K562 (cell line): ENCODE data around the gene LSM6.

Experiments used
- CTCF ChIP-seq, 3 experiments: IDR thresholded peaks in 2 of 3; conservative IDR thresholded peaks in 1 of 3; 2 replicates each; pipeline ENCODE4 v1.5.1; 2011 to 2012; ENCODE audit warnings: low read length in 3 of 3, mild to moderate bottlenecking in 3 of 3, control low read depth in 2 of 3, improper control_type of control experiment in 1 of 3, inconsistent platforms in 1 of 3, low read depth in 1 of 3, mixed read lengths in 1 of 3, moderate library complexity in 1 of 3; ENCODE audit not compliant: insufficient read depth in 2 of 3
- ELF1 ChIP-seq: fragments of 200-800 bp; sonication (Bioruptor generic); IDR thresholded peaks from 2 replicates; pipeline ENCODE4 v1.6.1; 2016; ENCODE audit warnings: missing genetic modification characterization, missing compliant biosample characterization
- ELK1 ChIP-seq: sonication (generic); formaldehyde crosslinking; IDR thresholded peaks from 2 replicates; pipeline ENCODE4 v1.8.1; 2022; ENCODE audit warnings: missing genetic modification reagents
- FOSL1 ChIP-seq: fragments of 200-800 bp; sonication (Bioruptor generic); conservative IDR thresholded peaks from 2 replicates; pipeline ENCODE4 v1.6.1; 2016; ENCODE audit warnings: missing genetic modification characterization, missing compliant biosample characterization
- MTA1 ChIP-seq: fragments of 450-650 bp; IDR thresholded peaks from 2 replicates; pipeline ENCODE4 v1.6.1; 2017; ENCODE audit warnings: borderline replicate concordance
- SRSF1 ChIP-seq: fragments of 200-400 bp; formaldehyde crosslinking; IDR thresholded peaks from 2 replicates; pipeline ENCODE4 v1.6.1; 2017; ENCODE audit warnings: mild to moderate bottlenecking, low read depth, low read length, moderate library complexity
- ZBTB34 ChIP-seq: fragments of 250-450 bp; sonication (Bioruptor Pico); IDR thresholded peaks from 2 replicates; pipeline ENCODE4 v1.8.0; 2021; ENCODE audit warnings: mild to moderate bottlenecking, moderate library complexity
- ZNF232 ChIP-seq: sonication (generic); formaldehyde crosslinking; IDR thresholded peaks from 2 replicates; pipeline ENCODE4 v1.8.0; 2022; ENCODE audit warnings: mild to moderate bottlenecking, missing genetic modification reagents
- TF ChIP-seq, protein P1 (sequence below): fragments of 450-650 bp; IDR thresholded peaks from 2 replicates; pipeline ENCODE4 v1.6.1; 2017; ENCODE audit warnings: antibody characterized with exemption

GRCh38 chr4:146222313-146222712 is 46.8 kb downstream of the LSM6 start:
- no peak for TF ChIP-seq SRSF1
- TF ChIP-seq MTA1 = no peak
- no peak for TF ChIP-seq ZNF232 (CRISPR knock-in tag)
- TF ChIP-seq, protein P1, sequence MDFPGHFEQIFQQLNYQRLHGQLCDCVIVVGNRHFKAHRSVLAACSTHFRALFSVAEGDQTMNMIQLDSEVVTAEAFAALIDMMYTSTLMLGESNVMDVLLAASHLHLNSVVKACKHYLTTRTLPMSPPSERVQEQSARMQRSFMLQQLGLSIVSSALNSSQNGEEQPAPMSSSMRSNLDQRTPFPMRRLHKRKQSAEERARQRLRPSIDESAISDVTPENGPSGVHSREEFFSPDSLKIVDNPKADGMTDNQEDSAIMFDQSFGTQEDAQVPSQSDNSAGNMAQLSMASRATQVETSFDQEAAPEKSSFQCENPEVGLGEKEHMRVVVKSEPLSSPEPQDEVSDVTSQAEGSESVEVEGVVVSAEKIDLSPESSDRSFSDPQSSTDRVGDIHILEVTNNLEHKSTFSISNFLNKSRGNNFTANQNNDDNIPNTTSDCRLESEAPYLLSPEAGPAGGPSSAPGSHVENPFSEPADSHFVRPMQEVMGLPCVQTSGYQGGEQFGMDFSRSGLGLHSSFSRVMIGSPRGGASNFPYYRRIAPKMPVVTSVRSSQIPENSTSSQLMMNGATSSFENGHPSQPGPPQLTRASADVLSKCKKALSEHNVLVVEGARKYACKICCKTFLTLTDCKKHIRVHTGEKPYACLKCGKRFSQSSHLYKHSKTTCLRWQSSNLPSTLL = no peak
- no peak for TF ChIP-seq FOSL1 (tag)
- TF ChIP-seq ELF1 (tag) = no peak
- no peak for TF ChIP-seq ELK1 (CRISPR knock-in tag)
- no peak for TF ChIP-seq ZBTB34
- no peak for TF ChIP-seq CTCF (IDR thresholded peaks at IDR 0.05 in 2 of 3, conservative IDR thresholded peaks at IDR 0.05 in 1 of 3; ENCODE audit: insufficient read depth in 2 of 3, low read depth in 1 of 3, low read length in 3 of 3)
